Epithelial cell of esophagus (primary cell): ENCODE measurements around the gene PHKB.

ENCODE experiments used
- DNase-seq: peaks from one replicate; pipeline ENCODE4 v3.0.0; 2010; ENCODE audit warnings: low read depth
- H3K4me3 ChIP-seq: 2 replicates; pipeline ENCODE4 v1.5.1; 2011; ENCODE audit warnings: mild to moderate bottlenecking, low read length, control low read depth
- CTCF ChIP-seq: IDR thresholded peaks from 2 replicates; pipeline ENCODE4 v1.5.1; 2011; ENCODE audit warnings: low read depth, mild to moderate bottlenecking, low read length, control low read depth, inconsistent platforms; ENCODE audit not compliant: insufficient read depth; ENCODE audit errors: missing control alignments

Gene PHKB

GRCh38 chr16:47507701-47508100 lies 46.6 kb downstream of the PHKB start:
- DNase-seq, result peak; percentile 20
- H3K4me3 ChIP-seq, result no peak overlapping the region
- TF ChIP-seq CTCF, result no peak

GRCh38 chr16:47511882-47512281 lies 50.8 kb downstream of the PHKB start:
- no peak for DNase-seq
- no peak for TF ChIP-seq CTCF
- H3K4me3 ChIP-seq, result no peak overlapping the region

DNA sequence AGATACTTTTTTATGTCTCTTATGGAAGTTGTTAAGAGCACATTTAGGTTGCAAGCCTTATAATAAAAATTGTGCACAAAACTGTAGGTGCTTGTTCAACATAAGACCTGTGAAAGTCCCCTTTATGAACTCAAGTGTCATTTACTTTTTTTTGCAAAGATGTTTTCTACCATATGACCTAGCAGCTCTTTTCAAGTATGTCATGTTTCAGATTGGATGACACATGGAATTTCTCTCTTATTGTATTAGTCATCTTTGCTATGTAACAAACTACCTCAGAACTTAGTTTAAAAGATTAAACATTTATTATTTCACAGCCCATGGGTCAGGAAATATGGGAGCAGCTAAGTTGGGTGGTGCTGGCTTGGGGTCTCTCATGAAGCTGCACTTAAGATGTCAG lies 57.9 kb downstream of the PHKB start:
- TF ChIP-seq CTCF, result no peak
- peak; percentile 21 for DNase-seq
- H3K4me3 ChIP-seq, result no peak overlapping the region

DNA sequence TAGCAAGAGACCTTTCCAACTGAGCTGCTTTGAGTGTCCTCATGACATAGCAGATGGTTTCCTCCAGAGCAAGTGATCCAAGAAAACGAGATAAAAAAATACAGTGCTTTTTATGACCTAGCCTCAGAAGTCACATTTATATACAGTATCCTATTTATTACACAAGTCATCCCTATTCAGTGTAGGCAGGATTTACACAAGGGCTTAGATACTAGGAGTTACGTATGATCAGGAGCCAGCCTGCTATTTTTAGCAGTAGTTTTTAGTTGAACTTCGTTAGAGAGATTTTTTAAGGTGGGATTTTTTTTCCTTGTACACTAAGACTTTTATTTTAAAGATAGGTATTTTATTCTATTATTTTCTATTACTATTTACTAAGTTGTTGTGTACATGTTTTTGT lies 58.4 kb downstream of the PHKB start:
- DNase-seq, result no peak
- TF ChIP-seq CTCF, result no peak
- no peak overlapping the region for H3K4me3 ChIP-seq

GRCh38 chr16:47519996-47520679 lies 59.0 kb downstream of the PHKB start:
- DNase-seq, result peak; percentile 39
- no peak for TF ChIP-seq CTCF

GRCh38 chr16:47523342-47524006 lies 62.3 kb downstream of the PHKB start:
- TF ChIP-seq CTCF, result no peak
- H3K4me3 ChIP-seq, result no peak overlapping the region
- DNase-seq, result peak; percentile 12

More at GRCh38 chr16:47519996-47520679, 59.0 kb downstream of the PHKB start:
- no peak overlapping the region for H3K4me3 ChIP-seq

GRCh38 chr16:47524007-47524405 lies 62.9 kb downstream of the PHKB start:
- no peak for TF ChIP-seq CTCF
- H3K4me3 ChIP-seq, result no peak overlapping the region
- no peak for DNase-seq
